Loucy (cell line): ENCODE results near the gene STX1A.

ENCODE experiments used
- EZH2phosphoT487 ChIP-seq: fragments of 200-600 bp; IDR thresholded peaks from 2 replicates; pipeline ENCODE4 v1.6.1; 2018; ENCODE audit warnings: antibody characterized with exemption, mild to moderate bottlenecking, moderate library complexity, borderline replicate concordance
- TF ChIP-seq, protein P1 (sequence below): fragments of 200-600 bp; sonication (generic); conservative IDR thresholded peaks from 2 replicates; pipeline ENCODE4 v1.5.1; 2014; ENCODE audit warnings: mild to moderate bottlenecking, antibody characterized with exemption, low read length

DNA sequence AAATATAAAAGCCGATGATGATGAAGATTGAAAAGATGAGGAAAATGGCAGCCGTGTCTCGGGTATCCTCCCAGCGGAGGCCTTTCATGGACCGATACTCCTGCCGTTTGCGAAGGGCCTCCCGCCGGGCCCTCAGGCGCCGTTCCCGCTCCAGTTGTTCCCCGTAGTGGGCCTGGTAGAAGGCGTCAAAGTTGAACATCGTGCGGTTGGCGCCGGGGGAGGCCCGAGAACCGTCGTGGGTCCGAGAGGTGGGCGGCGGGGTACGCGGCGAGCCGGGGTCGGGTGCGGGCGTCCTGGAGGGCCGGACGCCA lies 36.8 kb downstream of the STX1A start:
- TF ChIP-seq, protein P1, sequence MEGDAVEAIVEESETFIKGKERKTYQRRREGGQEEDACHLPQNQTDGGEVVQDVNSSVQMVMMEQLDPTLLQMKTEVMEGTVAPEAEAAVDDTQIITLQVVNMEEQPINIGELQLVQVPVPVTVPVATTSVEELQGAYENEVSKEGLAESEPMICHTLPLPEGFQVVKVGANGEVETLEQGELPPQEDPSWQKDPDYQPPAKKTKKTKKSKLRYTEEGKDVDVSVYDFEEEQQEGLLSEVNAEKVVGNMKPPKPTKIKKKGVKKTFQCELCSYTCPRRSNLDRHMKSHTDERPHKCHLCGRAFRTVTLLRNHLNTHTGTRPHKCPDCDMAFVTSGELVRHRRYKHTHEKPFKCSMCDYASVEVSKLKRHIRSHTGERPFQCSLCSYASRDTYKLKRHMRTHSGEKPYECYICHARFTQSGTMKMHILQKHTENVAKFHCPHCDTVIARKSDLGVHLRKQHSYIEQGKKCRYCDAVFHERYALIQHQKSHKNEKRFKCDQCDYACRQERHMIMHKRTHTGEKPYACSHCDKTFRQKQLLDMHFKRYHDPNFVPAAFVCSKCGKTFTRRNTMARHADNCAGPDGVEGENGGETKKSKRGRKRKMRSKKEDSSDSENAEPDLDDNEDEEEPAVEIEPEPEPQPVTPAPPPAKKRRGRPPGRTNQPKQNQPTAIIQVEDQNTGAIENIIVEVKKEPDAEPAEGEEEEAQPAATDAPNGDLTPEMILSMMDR: no peak
- TF ChIP-seq EZH2phosphoT487: no peak
